Karpas-422 (cell line): ENCODE measurements around the gene SLC10A4. TPM values are rescaled to one million over a fixed set of nuclear protein-coding genes. Genes with fewer than 3 reads are reported as not detected.

Source experiments
- DNase-seq: peaks from one replicate; pipeline ENCODE4 v3.0.0-alpha.2; 2015
- H2AFZ ChIP-seq: fragments of 200-600 bp; sonication (generic); 2 replicates; pipeline ENCODE4 v1.6.1; 2014; ENCODE audit warnings: antibody characterized with exemption, low read length, mixed read lengths
- H3K27ac ChIP-seq: fragments of 200-600 bp; sonication (generic); 2 replicates; pipeline ENCODE4 v1.5.1; 2014; ENCODE audit warnings: mild to moderate bottlenecking, low read length, moderate library complexity
- H3K27me3 ChIP-seq: fragments of 200-600 bp; sonication (generic); 2 replicates; pipeline ENCODE4 v1.6.1; 2014; ENCODE audit warnings: low read length, mixed read lengths
- H3K36me3 ChIP-seq: fragments of 200-600 bp; sonication (generic); 2 replicates; pipeline ENCODE4 v1.6.1; 2014; ENCODE audit warnings: low read length, mixed read lengths; ENCODE audit not compliant: insufficient read depth
- H3K4me1 ChIP-seq: fragments of 200-600 bp; sonication (generic); 2 replicates; pipeline ENCODE4 v1.6.1; 2014; ENCODE audit warnings: mild to moderate bottlenecking, low read length, mixed read lengths
- H3K4me2 ChIP-seq: fragments of 200-600 bp; sonication (generic); 2 replicates; pipeline ENCODE4 v1.6.1; 2014; ENCODE audit warnings: low read length, low read depth, mild to moderate bottlenecking; ENCODE audit not compliant: poor library complexity, severe bottlenecking
- H3K4me3 ChIP-seq: fragments of 200-600 bp; sonication (generic); 2 replicates; pipeline ENCODE4 v1.5.1; 2014; ENCODE audit warnings: mild to moderate bottlenecking, antibody characterized with exemption, low read length, mixed read lengths
- H3K79me2 ChIP-seq: fragments of 200-600 bp; sonication (generic); 2 replicates; pipeline ENCODE4 v1.6.1; 2014; ENCODE audit warnings: mild to moderate bottlenecking, low read length, mixed read lengths
- H3K9ac ChIP-seq: fragments of 200-600 bp; sonication (generic); 2 replicates; pipeline ENCODE4 v1.6.0; 2014; ENCODE audit warnings: low read length
- H3K9me2 ChIP-seq: fragments of 200-600 bp; sonication (generic), shearing (Covaris generic); replicated peaks from 2 replicates; pipeline ENCODE4 v1.6.0; 2014; ENCODE audit warnings: mild to moderate bottlenecking, low read length, moderate library complexity; ENCODE audit not compliant: insufficient read depth
- H3K9me3 ChIP-seq: fragments of 300-700, 200-600 bp; sonication (generic); 2 replicates; pipeline ENCODE4 v1.6.1; 2014; ENCODE audit warnings: low read length, mixed read lengths
- H4K20me1 ChIP-seq: fragments of 200-600 bp; sonication (generic); 2 replicates; pipeline ENCODE4 v1.6.1; 2014; ENCODE audit warnings: mild to moderate bottlenecking, antibody characterized with exemption, low read length, low read depth; ENCODE audit not compliant: insufficient read depth
- total RNA-seq: library from RNA; depleted of rRNA; stranded (reverse); fragments of >200 nt; shearing (Covaris generic); gene quantifications from 2 replicates; pipeline ENCODE4 v1.2.3, GENCODE V29; 2014; ENCODE audit warnings: low replicate concordance; rRNA removed

SLC10A4 gene
- total RNA-seq, 1 experiment from 2014 or later: not detected

DNA sequence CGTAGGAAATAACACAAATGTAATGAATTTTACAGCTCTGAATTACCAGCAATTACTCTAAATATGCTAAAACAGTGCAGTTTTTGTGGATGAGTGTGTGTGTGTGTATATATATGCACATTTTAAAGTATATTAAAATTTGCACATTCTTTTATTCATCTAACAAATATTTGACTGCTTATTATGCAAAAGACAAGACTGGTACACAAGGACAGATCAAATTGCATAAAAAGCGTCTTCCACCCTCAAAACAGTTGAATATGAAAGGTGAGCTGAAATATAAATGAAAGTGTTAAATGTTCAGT, 20.8 kb downstream of the SLC10A4 start:
- Histone ChIP-seq H3K4me3 (no peak overlapping the region), H4K20me1 (no peaks in the 10 kb centered on the region), H3K9ac (no peak overlapping the region), H3K36me3 (peaks cover 18% of the 10 kb centered on the region; the same call in 1 of the 2 replicates), H3K4me2 (no peak overlapping the region), H3K4me1 (no peaks in the 10 kb centered on the region), H3K27me3 (no peaks in the 10 kb centered on the region), H3K9me2 (no peaks in the 10 kb centered on the region), H3K9me3 (no peaks in the 10 kb centered on the region), H2AFZ (no peak overlapping the region), H3K79me2 (no peaks in the 10 kb centered on the region), H3K27ac (no peak overlapping the region)
- DNase-seq: no peak

DNA sequence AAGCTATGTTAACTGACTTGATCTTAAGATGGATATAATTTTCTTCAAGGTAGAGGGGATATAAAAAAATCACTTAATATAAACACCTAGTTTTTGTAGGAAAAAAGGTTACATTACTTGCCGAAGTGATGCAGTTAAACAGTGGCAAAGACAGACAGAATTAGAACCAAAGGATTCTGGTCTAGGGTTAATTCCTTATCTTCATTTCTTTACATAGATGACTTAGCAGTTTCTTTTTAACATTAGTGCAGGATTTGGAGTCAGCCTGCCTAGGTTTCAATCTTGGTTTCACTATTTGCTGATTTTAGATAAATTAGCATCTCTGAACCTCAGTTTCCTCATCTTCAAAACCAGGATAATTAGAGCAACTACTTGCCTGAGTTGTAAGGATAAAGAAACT, 21.2 kb downstream of the SLC10A4 start:
- no peaks in the 10 kb centered on the region for H3K9me2 ChIP-seq
- H3K9ac ChIP-seq: no peak overlapping the region
- no peak overlapping the region for H3K4me2 ChIP-seq
- no peak overlapping the region for H3K4me3 ChIP-seq
- no peaks in the 10 kb centered on the region for H3K4me1 ChIP-seq
- H3K36me3 ChIP-seq: peaks cover 18% of the 10 kb centered on the region; the same call in 1 of the 2 replicates
- no peak overlapping the region for H3K27ac ChIP-seq
- H4K20me1 ChIP-seq: no peaks in the 10 kb centered on the region
- no peaks in the 10 kb centered on the region for H3K79me2 ChIP-seq
- H3K9me3 ChIP-seq: no peaks in the 10 kb centered on the region
- H2AFZ ChIP-seq: no peak overlapping the region
- no peak for DNase-seq
- H3K27me3 ChIP-seq: no peaks in the 10 kb centered on the region

DNA sequence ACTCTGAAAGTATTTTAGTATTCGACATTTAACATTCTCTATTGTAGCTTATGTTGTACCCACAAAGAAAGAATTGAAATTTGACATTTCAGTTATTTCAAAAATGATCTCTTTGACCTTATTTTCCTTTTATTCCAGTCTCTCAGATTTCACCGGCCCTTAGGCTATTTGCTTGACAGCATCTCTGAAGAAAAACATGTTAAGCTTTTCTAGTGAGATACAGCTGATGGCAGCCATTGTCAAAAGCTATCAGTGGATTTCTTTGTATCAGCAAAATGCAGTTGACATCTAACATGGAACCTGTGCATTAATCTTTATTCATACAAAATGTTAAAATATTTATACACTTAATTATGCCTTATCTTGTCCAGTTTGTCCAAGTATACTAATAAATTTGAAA, 23.6 kb downstream of the SLC10A4 start:
- no peak for DNase-seq
- Histone ChIP-seq H3K9me3 (no peaks in the 10 kb centered on the region), H3K27me3 (no peaks in the 10 kb centered on the region), H3K4me2 (no peak overlapping the region), H3K4me3 (no peak overlapping the region), H4K20me1 (no peaks in the 10 kb centered on the region), H3K9ac (no peak overlapping the region), H3K4me1 (no peaks in the 10 kb centered on the region), H3K36me3 (peaks cover 35% of the 10 kb centered on the region), H2AFZ (no peak overlapping the region), H3K9me2 (no peaks in the 10 kb centered on the region), H3K79me2 (no peaks in the 10 kb centered on the region), H3K27ac (no peak overlapping the region)

DNA sequence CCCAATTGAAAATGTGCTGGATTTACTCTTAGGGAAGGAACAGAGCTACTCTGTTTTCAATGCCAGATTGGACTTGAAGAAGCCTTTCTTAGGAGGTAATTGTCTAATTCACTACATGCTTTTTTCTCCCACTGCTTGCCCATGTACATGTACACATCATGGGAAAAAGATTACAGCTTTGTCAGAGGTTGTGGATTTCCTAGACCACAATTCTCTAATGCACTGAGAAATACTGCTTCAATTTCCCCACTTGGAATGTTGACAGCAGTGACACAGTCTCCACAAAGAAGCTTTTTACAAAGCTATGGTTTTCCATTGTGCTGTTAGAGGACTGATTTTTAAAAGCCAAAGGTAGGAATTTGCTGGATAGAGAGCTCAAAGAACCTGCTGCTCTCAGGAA, 26.4 kb downstream of the SLC10A4 start:
- no peaks in the 10 kb centered on the region for H3K9me3 ChIP-seq
- no peaks in the 10 kb centered on the region for H4K20me1 ChIP-seq
- no peak overlapping the region for H3K4me2 ChIP-seq
- no peaks in the 10 kb centered on the region for H3K27me3 ChIP-seq
- no peak overlapping the region for H3K4me3 ChIP-seq
- H3K79me2 ChIP-seq: 0 out of 2 replicates have a peak, but pooled peaks cover 3% of the 10 kb centered on the region
- H3K9ac ChIP-seq: no peak overlapping the region
- peaks cover 49% of the 10 kb centered on the region for H3K36me3 ChIP-seq
- H3K27ac ChIP-seq: no peak overlapping the region
- peaks cover 13% of the 10 kb centered on the region for H3K4me1 ChIP-seq
- H2AFZ ChIP-seq: no peak overlapping the region
- no peak for DNase-seq
- H3K9me2 ChIP-seq: no peaks in the 10 kb centered on the region

DNA sequence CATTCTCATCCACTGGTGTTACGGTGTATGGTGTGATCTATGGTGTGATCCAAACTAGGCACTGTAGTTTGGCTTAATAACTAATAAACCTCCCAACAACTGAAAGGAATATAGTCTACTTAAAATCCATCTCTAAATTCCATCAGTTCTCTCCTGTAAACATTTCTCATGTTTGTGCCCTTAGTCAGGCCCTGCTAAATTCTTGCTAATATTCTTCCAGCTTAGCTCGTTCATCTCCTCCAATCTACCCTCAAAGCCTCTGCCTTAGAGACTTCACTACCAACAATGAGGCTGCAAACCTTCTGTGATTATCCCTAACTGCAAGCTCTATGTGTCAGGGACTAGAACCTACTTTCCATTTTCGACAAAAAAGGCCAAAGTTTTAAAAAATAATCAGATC, 35.0 kb downstream of the SLC10A4 start:
- Histone ChIP-seq H2AFZ (no peak overlapping the region), H3K4me2 (no peak overlapping the region), H3K36me3 (peaks cover 39% of the 10 kb centered on the region), H3K27me3 (no peaks in the 10 kb centered on the region), H3K27ac (no peak overlapping the region), H3K4me1 (peaks cover 16% of the 10 kb centered on the region), H3K9ac (no peak overlapping the region), H3K9me3 (no peaks in the 10 kb centered on the region), H3K9me2 (no peaks in the 10 kb centered on the region), H3K4me3 (no peak overlapping the region), H4K20me1 (no peaks in the 10 kb centered on the region), H3K79me2 (0 out of 2 replicates have a peak, but pooled peaks cover 3% of the 10 kb centered on the region)
- DNase-seq: no peak

DNA sequence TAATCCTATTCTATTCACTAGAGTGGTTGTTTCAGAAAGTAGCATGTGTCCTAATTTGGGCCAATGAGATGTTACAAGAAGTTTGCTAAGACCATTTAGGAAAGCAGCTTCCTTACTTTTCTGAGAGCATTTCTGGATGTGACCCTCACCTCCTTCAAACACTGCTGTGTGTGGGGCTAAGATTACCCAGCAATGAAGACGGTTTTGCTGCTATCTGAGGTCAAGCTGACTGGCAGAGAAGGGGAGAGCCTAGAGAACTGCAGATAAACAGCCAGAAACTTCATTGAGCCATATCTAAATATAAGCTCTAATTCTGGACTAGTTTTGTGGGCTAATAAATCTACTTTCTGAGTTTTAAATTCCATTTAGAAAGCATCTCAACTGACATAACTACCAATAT, 43.3 kb downstream of the SLC10A4 start:
- H4K20me1 ChIP-seq: no peaks in the 10 kb centered on the region
- no peak overlapping the region for H3K4me2 ChIP-seq
- H2AFZ ChIP-seq: no peak overlapping the region
- no peaks in the 10 kb centered on the region for H3K9me2 ChIP-seq
- no peaks in the 10 kb centered on the region for H3K79me2 ChIP-seq
- no peak overlapping the region for H3K9ac ChIP-seq
- DNase-seq: no peak
- no peak overlapping the region for H3K4me3 ChIP-seq
- H3K4me1 ChIP-seq: no peaks in the 10 kb centered on the region
- no peaks in the 10 kb centered on the region for H3K27me3 ChIP-seq
- H3K27ac ChIP-seq: no peak overlapping the region
- H3K36me3 ChIP-seq: peaks cover 61% of the 10 kb centered on the region
- no peaks in the 10 kb centered on the region for H3K9me3 ChIP-seq

DNA sequence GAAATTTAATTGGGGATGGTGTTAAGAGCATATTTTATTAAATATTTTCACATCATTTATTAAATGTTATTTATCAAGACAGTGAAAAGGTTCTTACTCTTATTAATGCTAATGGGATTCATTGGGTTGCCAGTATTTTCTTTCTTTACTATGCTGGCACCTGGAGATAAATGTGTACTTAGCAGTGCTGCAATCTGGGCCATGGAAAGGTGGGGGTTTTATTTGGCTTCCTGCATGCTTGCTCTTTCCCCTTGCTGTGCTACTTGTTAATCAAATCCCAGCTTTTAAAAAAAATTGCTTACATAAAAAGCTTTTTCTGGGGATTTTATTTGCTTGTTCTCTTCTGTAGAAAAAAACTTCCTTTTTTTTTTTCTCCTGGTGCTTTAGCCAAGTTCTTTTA, 55.2 kb downstream of the SLC10A4 start:
- Histone ChIP-seq H4K20me1 (no peaks in the 10 kb centered on the region), H2AFZ (no peak overlapping the region), H3K9me3 (no peaks in the 10 kb centered on the region), H3K9ac (no peak overlapping the region), H3K79me2 (no peaks in the 10 kb centered on the region), H3K9me2 (no peaks in the 10 kb centered on the region), H3K36me3 (peaks cover 36% of the 10 kb centered on the region; the same call in 1 of the 2 replicates), H3K4me3 (no peak overlapping the region), H3K4me1 (no peaks in the 10 kb centered on the region), H3K27ac (no peak overlapping the region), H3K4me2 (no peak overlapping the region), H3K27me3 (no peaks in the 10 kb centered on the region)
- DNase-seq: no peak

Other genes starting within 250 kb of the SLC10A4 start
- gene TEC, start 213.5 kb upstream of the SLC10A4 start, total RNA-seq: 0.45 and 1.8 TPM in 2 replicates
- gene SLAIN2, start 141.8 kb upstream of the SLC10A4 start, total RNA-seq: 8.6 and 64.6 TPM in 2 replicates
- gene ZAR1, start 6.9 kb downstream of the SLC10A4 start, total RNA-seq: not detected in 2 replicates